GM23338 (cell line): ENCODE results near the gene AKT1S1. TPM values are rescaled to one million over a fixed set of nuclear protein-coding genes. Genes with fewer than 3 reads are reported as not detected.

Experiments used
- ATAC-seq: fragments of 200-7000 bp; cut with Tn5 transposase; 3 replicates; pipeline ENCODE4 v1.9.1; 2020
- DNase-seq: peaks from one replicate; pipeline ENCODE4 v3.0.0-alpha.2; 2015; ENCODE audit warnings: low spot score
- H2AFZ ChIP-seq: fragments of 200-600 bp; sonication (generic); 2 replicates; pipeline ENCODE4 v1.8.0; 2016; ENCODE audit warnings: antibody characterized with exemption, mild to moderate bottlenecking, moderate library complexity
- H3F3A ChIP-seq: fragments of 200-600 bp; sonication (generic); replicated peaks from 2 replicates; pipeline ENCODE4 v1.8.0; 2017; ENCODE audit warnings: antibody characterized with exemption, mixed run types, low read depth
- H3K27ac ChIP-seq: fragments of 200-600 bp; sonication (generic); 2 replicates; pipeline ENCODE4 v1.6.1; 2016; ENCODE audit warnings: low read depth
- H3K27me3 ChIP-seq: fragments of 200-600 bp; sonication (generic); 2 replicates; pipeline ENCODE4 v1.8.0; 2016; ENCODE audit warnings: mild to moderate bottlenecking, mixed run types, moderate library complexity; ENCODE audit not compliant: insufficient read depth
- H3K36me3 ChIP-seq: fragments of 200-600 bp; sonication (generic); 2 replicates; pipeline ENCODE4 v1.8.0; 2016; ENCODE audit warnings: mild to moderate bottlenecking; ENCODE audit not compliant: insufficient read depth
- H3K4me1 ChIP-seq: fragments of 200-600 bp; sonication (generic); 2 replicates; pipeline ENCODE4 v1.8.0; 2016; ENCODE audit warnings: mild to moderate bottlenecking, moderate library complexity; ENCODE audit not compliant: insufficient read depth
- H3K4me2 ChIP-seq: fragments of 200-600 bp; sonication (generic); 2 replicates; pipeline ENCODE4 v1.7.1; 2017; ENCODE audit warnings: mixed run types
- H3K4me3 ChIP-seq: fragments of 200-600 bp; sonication (generic); 2 replicates; pipeline ENCODE4 v1.6.1; 2016; ENCODE audit warnings: mixed run types
- H3K79me2 ChIP-seq: fragments of 200-600 bp; sonication (generic); replicated peaks from 2 replicates; pipeline ENCODE4 v1.8.0; 2017; ENCODE audit warnings: mild to moderate bottlenecking; ENCODE audit not compliant: insufficient read depth
- H3K9me2 ChIP-seq: fragments of 200-600 bp; sonication (generic); 2 replicates; pipeline ENCODE4 v1.8.0; 2017; ENCODE audit not compliant: insufficient read depth
- H4K20me1 ChIP-seq: fragments of 200-600 bp; sonication (generic); replicated peaks from 2 replicates; pipeline ENCODE4 v1.8.0; 2017; ENCODE audit warnings: mild to moderate bottlenecking; ENCODE audit not compliant: insufficient read depth
- H3K27ac Mint-ChIP-seq: 2 replicates; pipeline ENCODE4 v1.8.0; 2020; ENCODE audit warnings: inconsistent platforms, mild to moderate bottlenecking, moderate library complexity, mixed read lengths
- H3K27me3 Mint-ChIP-seq: 3 replicates; pipeline ENCODE4 v1.8.0; 2022; ENCODE audit warnings: low read depth, mild to moderate bottlenecking, moderate library complexity, mixed read lengths, inconsistent platforms; ENCODE audit not compliant: insufficient read depth, poor library complexity
- H3K36me3 Mint-ChIP-seq: 3 replicates; pipeline ENCODE4 v1.8.0; 2021; ENCODE audit warnings: low read depth, mild to moderate bottlenecking, inconsistent platforms, moderate library complexity, mixed read lengths
- H3K4me1 Mint-ChIP-seq: 3 replicates; pipeline ENCODE4 v1.8.0; 2020; ENCODE audit warnings: mild to moderate bottlenecking, inconsistent platforms, mixed read lengths
- H3K4me3 Mint-ChIP-seq: 3 replicates; pipeline ENCODE4 v1.8.0; 2021; ENCODE audit warnings: moderate library complexity, mild to moderate bottlenecking, inconsistent platforms, mixed read lengths
- H3K9me3 Mint-ChIP-seq: 3 replicates; pipeline ENCODE4 v1.8.0; 2020; ENCODE audit warnings: moderate library complexity, mild to moderate bottlenecking, inconsistent platforms, mixed read lengths
- CREB1 ChIP-seq: fragments of 250-450 bp; sonication (Bioruptor Pico); IDR thresholded peaks from 2 replicates; pipeline ENCODE4 v1.5.0; 2020; ENCODE audit warnings: low read depth, mild to moderate bottlenecking, moderate library complexity
- EZH2 ChIP-seq: fragments of 200-600 bp; sonication (generic); IDR thresholded peaks from one replicate; pipeline ENCODE4 v1.8.0; 2017; ENCODE audit warnings: antibody characterized with exemption, mild to moderate bottlenecking, low read depth; ENCODE audit not compliant: unreplicated experiment
- EZH2phosphoT487 ChIP-seq: fragments of 200-600 bp; sonication (generic); IDR thresholded peaks from one replicate; pipeline ENCODE4 v1.8.1; 2018; ENCODE audit warnings: antibody characterized with exemption; ENCODE audit not compliant: unreplicated experiment
- JUNB ChIP-seq: IDR thresholded peaks from one replicate; pipeline ENCODE4 v1.6.1; 2016; ENCODE audit warnings: antibody characterized with exemption; ENCODE audit not compliant: unreplicated experiment
- NANOG ChIP-seq: IDR thresholded peaks from 2 replicates; pipeline ENCODE4 v1.6.1; 2016; ENCODE audit warnings: antibody characterized with exemption, borderline replicate concordance
- POLR2AphosphoS5 ChIP-seq: IDR thresholded peaks from 2 replicates; pipeline ENCODE4 v1.6.1; 2016; ENCODE audit warnings: antibody characterized with exemption, low read depth
- ZNF114 ChIP-seq: fragments of 250-450 bp; sonication (Bioruptor Pico); IDR thresholded peaks from 2 replicates; pipeline ENCODE4 v1.5.0; 2020; ENCODE audit warnings: mild to moderate bottlenecking, moderate library complexity
- ZNF331 ChIP-seq: fragments of 250-450 bp; sonication (Bioruptor Pico); IDR thresholded peaks from 2 replicates; pipeline ENCODE4 v1.5.0; 2020; ENCODE audit warnings: low read depth, mild to moderate bottlenecking, moderate library complexity
- polyA plus RNA-seq: library from polyadenylated mRNA; unstranded; fragments of >200 nt; fragmentation: Nextera tagmentation; extraction: Ambion mirVana; gene quantifications from 2 replicates; pipeline ENCODE4 v1.2.1, GENCODE V29; 2016
- total RNA-seq: library from RNA; depleted of rRNA; stranded (reverse); fragments of >200 nt; shearing (Covaris generic); gene quantifications from 2 replicates; pipeline ENCODE4 v1.2.3, GENCODE V29; 2014
- TF ChIP-seq, protein P1 (sequence below): fragments of 250-450 bp; sonication (Bioruptor Pico); IDR thresholded peaks from 2 replicates; pipeline ENCODE4 v1.5.0; 2020; ENCODE audit warnings: mild to moderate bottlenecking, moderate library complexity
- TF ChIP-seq, protein P2 (sequence below): IDR thresholded peaks from 2 replicates; pipeline ENCODE4 v1.6.1; 2016; ENCODE audit warnings: antibody characterized with exemption

The AKT1S1 gene
- total and polyA plus RNA-seq, 2 experiments from 2014 or later: 21.5 to 28.6 TPM

- no peaks in the 10 kb centered on the region for H3K36me3 ChIP-seq
- TF ChIP-seq POLR2AphosphoS5 (no peak), EZH2 (no peak)
- no peak overlapping the region for H3K27ac Mint-ChIP-seq
Measured at GRCh38 chr19:49839713-49840112, 37.4 kb downstream of the AKT1S1 start.

DNA sequence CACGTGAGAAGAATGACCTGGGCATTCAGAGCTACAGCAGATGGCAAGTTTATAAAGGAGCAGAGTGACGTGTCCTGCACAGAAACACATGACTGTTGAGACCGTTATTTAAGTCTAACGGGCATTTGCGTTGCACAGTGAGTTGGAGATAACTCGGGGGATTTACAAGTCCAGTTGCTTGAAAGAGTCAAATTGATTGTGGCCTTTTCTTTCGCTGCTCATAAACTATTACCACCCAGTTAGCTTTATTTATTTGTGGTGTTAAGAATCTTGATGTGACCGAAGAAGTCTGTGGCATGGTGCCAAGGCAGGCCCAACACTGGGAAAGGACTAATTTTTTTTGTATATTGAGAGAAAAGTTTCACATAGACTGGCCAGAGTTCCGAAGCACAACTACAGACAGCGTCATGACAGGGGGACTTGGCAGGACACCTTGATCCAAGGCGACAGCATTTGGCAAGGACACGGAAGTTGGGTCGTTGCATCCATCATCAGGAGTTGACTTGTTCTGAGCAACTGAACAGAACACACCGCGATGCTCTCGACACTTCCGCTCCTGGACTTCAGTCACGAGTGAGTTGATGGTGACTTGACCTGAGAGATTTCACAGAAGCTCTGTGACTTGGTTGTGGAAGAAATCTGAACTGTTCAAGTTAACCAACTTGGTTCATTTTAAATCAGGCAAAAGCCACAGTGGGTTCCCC, 38.1 kb downstream of the AKT1S1 start:
- no peaks in the 10 kb centered on the region for H3K27me3 ChIP-seq
- Mint-ChIP-seq H3K4me3 (no peak overlapping the region), H3K36me3 (peaks cover 45% of the 10 kb centered on the region), H3K27me3 (peaks cover 18% of the 10 kb centered on the region), H3K9me3 (no peaks in the 10 kb centered on the region; the same call in 2 of the 3 replicates), H3K27ac (no peak overlapping the region), H3K4me1 (peaks cover 6% of the 10 kb centered on the region)
- peaks cover 4% of the 10 kb centered on the region; the same call in 1 of the 2 replicates for H4K20me1 ChIP-seq
- H2AFZ ChIP-seq: no peak overlapping the region
- ATAC-seq: no peak
- no peak for DNase-seq
- no peak overlapping the region for H3K27ac ChIP-seq
- no peaks in the 10 kb centered on the region for H3K36me3 ChIP-seq
- no peak overlapping the region for H3K4me2 ChIP-seq
- no peak overlapping the region for H3K4me3 ChIP-seq
- 0 out of 2 replicates have a peak, but pooled peaks cover 3% of the 10 kb centered on the region for H3F3A ChIP-seq
- no peaks in the 10 kb centered on the region for H3K4me1 ChIP-seq
- H3K9me2 ChIP-seq: no peaks in the 10 kb centered on the region
- H3K79me2 ChIP-seq: no peaks in the 10 kb centered on the region
- TF ChIP-seq ZNF114 (CRISPR knock-in tag) (no peak), EZH2phosphoT487 (no peak), EZH2 (no peak), JUNB (no peak), POLR2AphosphoS5 (no peak), CREB1 (no peak), NANOG (no peak), ZNF331 (CRISPR knock-in tag) (no peak)
- TF ChIP-seq, protein P1, sequence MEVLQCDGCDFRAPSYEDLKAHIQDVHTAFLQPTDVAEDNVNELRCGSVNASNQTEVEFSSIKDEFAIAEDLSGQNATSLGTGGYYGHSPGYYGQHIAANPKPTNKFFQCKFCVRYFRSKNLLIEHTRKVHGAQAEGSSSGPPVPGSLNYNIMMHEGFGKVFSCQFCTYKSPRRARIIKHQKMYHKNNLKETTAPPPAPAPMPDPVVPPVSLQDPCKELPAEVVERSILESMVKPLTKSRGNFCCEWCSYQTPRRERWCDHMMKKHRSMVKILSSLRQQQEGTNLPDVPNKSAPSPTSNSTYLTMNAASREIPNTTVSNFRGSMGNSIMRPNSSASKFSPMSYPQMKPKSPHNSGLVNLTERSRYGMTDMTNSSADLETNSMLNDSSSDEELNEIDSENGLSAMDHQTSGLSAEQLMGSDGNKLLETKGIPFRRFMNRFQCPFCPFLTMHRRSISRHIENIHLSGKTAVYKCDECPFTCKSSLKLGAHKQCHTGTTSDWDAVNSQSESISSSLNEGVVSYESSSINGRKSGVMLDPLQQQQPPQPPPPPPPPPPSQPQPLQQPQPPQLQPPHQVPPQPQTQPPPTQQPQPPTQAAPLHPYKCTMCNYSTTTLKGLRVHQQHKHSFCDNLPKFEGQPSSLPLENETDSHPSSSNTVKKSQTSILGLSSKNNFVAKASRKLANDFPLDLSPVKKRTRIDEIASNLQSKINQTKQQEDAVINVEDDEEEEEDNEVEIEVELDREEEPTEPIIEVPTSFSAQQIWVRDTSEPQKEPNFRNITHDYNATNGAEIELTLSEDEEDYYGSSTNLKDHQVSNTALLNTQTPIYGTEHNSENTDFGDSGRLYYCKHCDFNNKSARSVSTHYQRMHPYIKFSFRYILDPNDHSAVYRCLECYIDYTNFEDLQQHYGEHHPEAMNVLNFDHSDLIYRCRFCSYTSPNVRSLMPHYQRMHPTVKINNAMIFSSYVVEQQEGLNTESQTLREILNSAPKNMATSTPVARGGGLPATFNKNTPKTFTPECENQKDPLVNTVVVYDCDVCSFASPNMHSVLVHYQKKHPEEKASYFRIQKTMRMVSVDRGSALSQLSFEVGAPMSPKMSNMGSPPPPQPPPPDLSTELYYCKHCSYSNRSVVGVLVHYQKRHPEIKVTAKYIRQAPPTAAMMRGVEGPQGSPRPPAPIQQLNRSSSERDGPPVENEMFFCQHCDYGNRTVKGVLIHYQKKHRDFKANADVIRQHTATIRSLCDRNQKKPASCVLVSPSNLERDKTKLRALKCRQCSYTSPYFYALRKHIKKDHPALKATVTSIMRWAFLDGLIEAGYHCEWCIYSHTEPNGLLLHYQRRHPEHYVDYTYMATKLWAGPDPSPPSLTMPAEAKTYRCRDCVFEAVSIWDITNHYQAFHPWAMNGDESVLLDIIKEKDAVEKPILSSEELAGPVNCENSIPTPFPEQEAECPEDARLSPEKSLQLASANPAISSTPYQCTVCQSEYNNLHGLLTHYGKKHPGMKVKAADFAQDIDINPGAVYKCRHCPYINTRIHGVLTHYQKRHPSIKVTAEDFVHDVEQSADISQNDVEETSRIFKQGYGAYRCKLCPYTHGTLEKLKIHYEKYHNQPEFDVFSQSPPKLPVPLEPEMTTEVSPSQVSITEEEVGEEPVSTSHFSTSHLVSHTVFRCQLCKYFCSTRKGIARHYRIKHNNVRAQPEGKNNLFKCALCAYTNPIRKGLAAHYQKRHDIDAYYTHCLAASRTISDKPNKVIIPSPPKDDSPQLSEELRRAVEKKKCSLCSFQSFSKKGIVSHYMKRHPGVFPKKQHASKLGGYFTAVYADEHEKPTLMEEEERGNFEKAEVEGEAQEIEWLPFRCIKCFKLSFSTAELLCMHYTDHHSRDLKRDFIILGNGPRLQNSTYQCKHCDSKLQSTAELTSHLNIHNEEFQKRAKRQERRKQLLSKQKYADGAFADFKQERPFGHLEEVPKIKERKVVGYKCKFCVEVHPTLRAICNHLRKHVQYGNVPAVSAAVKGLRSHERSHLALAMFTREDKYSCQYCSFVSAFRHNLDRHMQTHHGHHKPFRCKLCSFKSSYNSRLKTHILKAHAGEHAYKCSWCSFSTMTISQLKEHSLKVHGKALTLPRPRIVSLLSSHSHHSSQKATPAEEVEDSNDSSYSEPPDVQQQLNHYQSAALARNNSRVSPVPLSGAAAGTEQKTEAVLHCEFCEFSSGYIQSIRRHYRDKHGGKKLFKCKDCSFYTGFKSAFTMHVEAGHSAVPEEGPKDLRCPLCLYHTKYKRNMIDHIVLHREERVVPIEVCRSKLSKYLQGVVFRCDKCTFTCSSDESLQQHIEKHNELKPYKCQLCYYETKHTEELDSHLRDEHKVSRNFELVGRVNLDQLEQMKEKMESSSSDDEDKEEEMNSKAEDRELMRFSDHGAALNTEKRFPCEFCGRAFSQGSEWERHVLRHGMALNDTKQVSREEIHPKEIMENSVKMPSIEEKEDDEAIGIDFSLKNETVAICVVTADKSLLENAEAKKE: no peak
- TF ChIP-seq, protein P2, sequence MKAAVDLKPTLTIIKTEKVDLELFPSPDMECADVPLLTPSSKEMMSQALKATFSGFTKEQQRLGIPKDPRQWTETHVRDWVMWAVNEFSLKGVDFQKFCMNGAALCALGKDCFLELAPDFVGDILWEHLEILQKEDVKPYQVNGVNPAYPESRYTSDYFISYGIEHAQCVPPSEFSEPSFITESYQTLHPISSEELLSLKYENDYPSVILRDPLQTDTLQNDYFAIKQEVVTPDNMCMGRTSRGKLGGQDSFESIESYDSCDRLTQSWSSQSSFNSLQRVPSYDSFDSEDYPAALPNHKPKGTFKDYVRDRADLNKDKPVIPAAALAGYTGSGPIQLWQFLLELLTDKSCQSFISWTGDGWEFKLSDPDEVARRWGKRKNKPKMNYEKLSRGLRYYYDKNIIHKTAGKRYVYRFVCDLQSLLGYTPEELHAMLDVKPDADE: no peak

More at GRCh38 chr19:49839713-49840112, 37.4 kb downstream of the AKT1S1 start:
- H3K4me3 ChIP-seq: no peak overlapping the region
- no peaks in the 10 kb centered on the region; the same call in 2 of the 3 replicates for H3K9me3 Mint-ChIP-seq
- H3K4me3 Mint-ChIP-seq: no peak overlapping the region
- H3K79me2 ChIP-seq: no peaks in the 10 kb centered on the region
- H3K4me1 ChIP-seq: no peaks in the 10 kb centered on the region
- H4K20me1 ChIP-seq: peaks cover 4% of the 10 kb centered on the region; the same call in 1 of the 2 replicates
- ATAC-seq (no peak), DNase-seq (no peak)
- peaks cover 6% of the 10 kb centered on the region for H3K4me1 Mint-ChIP-seq
- no peak overlapping the region for H3K27ac ChIP-seq
- H3K9me2 ChIP-seq: no peaks in the 10 kb centered on the region
- no peak overlapping the region for H3K4me2 ChIP-seq
- H2AFZ ChIP-seq: no peak overlapping the region
- H3K36me3 Mint-ChIP-seq: peaks cover 43% of the 10 kb centered on the region
- no peaks in the 10 kb centered on the region for H3K27me3 ChIP-seq
- peaks cover 16% of the 10 kb centered on the region for H3K27me3 Mint-ChIP-seq
- 0 out of 2 replicates have a peak, but pooled peaks cover 3% of the 10 kb centered on the region for H3F3A ChIP-seq
